HS-5 (cell line): ENCODE data around the gene SCRG1.

Source experiments
- DNase-seq: peaks from one replicate; pipeline ENCODE4 v3.0.0-alpha.2; 2012; ENCODE audit warnings: low read depth

The SCRG1 gene

DNA sequence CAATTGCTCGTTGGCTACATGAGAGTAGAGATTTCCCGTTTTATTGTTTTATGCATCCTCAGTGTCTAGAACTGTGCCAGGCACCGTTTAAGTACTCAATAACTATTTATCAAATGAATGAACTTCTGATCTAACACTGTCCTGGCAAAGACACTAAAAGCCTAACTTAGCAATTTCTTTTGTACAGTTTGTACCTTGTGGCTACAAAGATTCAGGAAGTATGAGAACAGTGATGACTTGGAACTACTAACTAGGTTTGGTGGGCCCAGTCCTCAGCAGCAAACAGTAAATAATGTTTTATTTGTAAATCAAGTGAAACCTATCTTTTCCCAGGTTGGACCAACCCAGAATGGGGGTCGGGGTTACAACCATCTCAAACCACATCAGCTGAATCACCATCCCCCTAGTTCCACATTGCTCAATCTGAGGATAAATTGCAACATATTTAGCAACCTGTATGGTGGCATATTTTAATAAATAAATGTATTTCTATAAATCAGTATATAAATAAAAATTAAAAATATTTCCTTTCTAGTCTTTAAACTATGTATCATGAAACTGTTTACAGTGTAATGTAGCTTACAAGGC, 12.3 kb upstream of the SCRG1 start:
- no peak for DNase-seq

DNA sequence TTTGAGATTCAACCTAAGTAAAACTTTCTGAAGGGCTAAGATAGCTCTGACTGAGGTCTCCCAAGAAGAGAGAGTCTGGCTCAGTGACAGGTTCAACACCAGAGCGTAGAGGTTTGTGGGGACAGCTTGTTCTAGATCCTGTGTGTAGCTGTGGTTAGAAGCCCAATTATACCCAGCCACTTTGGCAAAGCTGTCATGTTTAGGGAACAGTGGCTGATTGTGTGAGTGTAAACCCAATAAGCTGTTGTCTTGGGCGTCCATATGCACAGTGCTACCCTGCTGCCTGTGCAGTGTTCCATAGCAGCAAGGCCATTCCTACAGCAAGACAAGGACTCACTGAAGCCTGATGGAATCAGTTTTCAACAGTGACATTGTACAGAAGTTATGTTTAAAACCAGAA, 11.2 kb upstream of the SCRG1 start:
- DNase-seq, result no peak

DNA sequence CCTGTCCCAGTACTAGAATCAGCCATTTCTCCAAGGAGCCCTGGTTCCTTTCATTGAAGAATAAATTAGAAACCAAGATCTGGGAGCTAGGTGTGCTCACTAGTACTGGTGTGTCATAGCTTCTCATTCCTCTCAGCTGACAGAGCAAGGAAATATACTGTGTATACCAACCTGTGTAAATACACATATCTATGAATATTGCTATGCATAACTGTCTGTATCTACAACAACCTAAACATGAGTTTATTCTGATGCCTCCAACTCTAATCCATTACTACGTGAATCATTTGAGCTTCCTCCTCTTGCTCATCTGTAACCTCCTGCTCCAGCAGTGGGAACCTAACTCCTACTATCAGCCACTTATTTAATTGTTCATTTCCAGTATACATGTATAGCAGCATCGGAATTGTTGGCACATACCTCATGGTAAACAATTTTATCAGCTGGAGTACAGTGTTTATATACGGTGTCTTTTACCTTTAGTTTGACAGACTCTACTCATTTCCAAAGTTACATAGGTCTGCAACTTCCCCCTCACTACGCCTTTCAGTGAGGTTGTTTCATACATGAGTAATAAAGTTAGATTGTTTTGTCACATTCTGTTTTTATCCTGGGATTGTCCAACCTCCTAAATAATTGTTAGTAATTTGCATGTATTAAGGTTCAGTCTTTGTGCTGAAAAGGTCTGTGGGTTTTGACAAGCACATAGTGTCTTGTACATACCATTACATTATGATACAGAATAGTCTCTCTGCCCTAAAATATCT, 7.1 kb upstream of the SCRG1 start:
- no peak for DNase-seq

DNA sequence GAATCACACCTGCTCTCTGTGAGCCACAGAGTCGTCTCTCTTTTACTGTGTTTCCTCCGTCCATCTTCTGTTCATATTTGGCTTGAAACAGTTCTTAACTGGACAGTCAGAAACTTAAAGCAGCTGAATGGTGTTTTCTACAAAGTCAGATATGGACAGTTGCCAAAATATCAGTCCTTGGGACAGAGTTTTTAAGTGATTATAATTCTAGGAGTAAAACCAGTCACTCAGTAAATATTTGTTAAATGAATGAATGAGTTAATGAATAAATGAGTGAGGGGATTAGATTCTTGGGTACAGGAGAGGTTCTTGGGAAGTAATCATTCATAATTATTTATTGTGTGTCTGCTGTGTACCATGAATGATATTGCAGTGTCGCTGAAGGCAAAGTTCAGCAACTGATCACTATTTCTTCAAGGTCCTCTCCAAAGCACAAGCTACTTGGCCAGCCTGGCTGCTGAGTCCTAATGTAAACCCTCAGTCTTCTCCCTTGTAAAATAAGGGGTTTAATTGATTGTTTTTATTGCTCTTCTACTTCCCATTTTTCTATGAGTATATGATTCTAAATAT, 5.5 kb upstream of the SCRG1 start:
- no peak for DNase-seq

DNA sequence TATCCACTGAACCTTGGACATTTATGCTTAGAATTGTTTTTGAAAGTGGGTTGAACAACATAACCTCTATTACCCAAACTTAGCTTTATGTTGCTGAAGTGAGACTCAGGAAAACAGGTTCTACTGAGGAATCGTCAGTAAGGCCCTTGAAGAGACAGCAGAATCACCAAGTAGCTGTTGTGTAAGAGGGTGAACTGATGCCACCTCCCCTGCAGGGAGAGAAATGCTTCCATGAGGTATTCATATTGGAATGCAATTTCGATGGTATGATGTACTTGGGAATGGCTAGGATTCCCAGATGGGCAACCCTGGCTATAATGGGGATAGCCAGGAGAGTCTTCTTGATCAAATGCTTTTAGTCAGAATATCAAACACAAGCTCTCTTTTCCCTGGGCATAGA, 4.1 kb upstream of the SCRG1 start:
- DNase-seq, result no peak

DNA sequence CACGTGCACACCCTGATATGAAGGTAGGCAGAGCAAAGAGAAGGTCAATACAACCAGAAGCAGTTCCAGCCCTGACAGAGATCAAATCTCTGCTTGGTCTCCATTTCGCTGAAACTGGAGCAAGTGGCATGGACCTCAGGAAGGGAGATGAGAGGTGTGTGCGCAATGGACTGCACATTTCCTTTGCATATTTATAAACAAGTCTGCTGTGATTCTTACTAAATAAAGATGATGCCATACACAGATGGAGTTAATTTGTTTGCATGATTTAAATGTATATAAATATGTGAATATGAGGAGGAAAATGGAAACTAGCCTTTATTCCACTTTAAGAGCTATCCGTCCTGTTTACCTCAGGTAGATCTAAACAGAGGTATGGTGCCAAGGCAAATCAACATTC, 2.1 kb upstream of the SCRG1 start:
- no peak for DNase-seq

DNA sequence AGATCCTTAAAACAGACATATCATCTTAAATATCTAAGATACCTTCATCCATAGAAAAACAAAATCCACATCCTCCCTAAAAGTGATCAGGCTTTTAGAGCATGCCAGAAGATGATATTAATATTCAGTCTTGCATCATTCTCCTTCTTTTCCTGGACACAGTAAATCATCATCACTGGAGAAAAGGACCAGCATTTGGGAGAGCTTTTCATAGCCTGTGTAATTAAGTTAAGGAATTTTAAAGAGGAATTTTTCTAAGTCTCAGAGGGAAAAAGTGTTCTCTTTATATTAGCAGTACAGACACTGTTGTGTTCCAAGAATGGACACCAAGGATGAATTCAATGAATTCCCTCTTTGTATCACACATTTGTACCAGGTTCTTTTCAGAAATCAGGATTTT, 696 bp downstream of the SCRG1 start:
- DNase-seq, result no peak

DNA sequence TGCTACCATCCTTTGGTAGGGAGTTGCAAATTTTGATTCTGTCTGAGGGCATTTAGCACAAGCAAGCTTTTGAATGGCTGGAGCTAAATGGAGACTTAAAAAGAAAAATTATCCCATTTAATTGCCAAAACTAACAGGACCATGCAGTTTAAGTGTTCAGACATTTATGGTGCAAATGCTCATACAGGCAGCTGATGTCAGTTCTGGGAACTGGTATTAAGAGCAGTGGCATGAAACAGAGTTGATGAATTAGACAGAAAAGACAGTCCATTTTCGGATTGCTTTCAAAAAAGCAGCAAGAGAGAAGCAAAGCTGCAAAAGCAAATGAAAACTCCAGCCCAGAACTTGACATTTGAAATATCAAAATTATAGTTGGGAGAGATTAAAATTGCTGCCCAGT, 1.3 kb downstream of the SCRG1 start:
- no peak for DNase-seq

DNA sequence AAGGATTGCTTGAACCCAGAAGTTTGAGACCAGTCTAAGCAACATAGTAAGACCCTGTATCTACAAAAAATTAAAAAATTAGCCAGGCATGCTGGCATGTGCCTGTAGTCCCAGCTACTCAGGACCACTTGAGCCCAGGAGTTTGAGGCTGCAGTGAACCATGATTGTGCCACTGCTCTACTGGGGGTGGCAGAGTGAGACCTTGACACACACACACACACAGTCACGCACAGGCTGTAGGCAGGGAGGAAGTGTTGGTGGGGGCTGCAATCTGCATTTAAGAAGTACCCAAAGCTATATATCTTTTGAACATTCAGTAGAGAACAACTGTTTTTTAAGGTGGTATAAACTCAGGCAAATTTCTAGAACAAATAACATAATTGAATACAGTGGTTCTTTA, 7.2 kb downstream of the SCRG1 start:
- no peak for DNase-seq

DNA sequence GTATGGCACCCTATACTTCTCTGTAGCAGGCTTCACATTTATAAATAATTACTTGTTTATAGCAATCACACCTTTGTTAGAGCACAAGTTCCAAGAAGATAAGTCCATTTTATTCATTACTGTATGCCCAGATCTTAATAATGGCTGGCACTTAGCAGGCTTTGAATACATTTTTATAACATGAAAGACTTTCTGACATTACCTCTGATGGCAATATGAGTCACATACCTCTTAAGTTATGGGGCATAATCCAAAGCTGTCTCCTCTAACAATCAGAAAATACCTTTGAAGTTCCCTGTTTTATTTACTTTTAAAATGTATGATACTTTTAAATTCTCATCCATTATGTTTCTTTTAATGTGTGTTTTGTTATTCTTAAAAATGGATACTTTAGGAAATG, 12.2 kb downstream of the SCRG1 start:
- no peak for DNase-seq

DNA sequence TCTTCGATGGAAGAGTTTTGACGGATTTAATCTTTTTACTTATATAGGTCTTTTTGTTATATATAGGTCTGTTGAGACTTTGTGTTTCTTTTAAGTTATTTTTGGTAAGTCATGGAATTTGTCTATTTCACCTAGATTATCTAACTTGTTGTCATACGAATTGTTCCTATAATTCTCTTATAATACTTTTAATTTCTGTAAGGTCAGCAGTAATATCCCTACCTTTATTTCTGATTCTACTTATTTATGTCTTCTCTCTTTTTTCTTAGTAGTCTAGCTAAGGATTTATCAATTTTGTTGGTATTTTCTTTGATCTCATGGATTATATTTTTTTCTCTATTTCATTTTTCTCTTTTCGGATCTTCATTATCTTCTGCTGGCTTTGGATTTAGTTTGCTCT, 16.6 kb downstream of the SCRG1 start:
- no peak for DNase-seq

DNA sequence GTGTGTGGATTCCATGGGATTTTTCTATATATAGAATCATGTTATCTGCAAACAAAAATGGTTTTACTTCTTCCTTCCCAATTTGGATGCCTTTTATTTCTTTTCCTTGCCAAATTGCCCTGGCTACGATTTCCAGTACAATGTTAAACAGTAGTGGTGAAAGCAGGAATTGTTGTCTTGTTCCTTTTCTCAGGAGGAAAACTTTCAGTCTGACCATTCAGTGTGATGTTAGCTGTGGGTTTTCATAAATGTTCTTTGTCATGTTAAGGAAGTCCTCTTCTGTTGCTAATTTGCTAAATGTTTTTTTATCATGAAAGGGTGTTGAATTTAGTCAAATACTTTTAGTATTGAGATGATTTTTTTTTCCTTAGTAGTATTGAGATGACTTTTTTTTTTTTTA, 17.3 kb downstream of the SCRG1 start:
- DNase-seq, result no peak

DNA sequence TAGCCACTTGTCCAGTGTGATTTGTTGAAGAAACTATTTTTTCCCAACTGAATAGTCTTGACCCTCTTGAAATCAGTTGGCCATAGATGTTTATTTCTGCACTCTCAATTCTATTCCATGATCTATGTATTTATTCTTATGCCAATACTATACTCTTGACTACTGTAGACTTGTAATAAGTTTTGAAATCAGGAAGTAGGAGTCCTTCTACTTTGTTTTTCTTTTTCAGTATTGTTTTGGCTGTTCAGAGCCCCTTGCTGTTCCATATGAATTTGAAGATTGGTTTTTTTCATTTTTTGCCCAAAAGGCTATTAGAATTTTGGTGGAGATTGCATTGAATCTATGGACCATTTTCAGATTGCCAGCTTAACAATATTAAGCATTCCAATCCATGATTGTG, 17.9 kb downstream of the SCRG1 start:
- no peak for DNase-seq

DNA sequence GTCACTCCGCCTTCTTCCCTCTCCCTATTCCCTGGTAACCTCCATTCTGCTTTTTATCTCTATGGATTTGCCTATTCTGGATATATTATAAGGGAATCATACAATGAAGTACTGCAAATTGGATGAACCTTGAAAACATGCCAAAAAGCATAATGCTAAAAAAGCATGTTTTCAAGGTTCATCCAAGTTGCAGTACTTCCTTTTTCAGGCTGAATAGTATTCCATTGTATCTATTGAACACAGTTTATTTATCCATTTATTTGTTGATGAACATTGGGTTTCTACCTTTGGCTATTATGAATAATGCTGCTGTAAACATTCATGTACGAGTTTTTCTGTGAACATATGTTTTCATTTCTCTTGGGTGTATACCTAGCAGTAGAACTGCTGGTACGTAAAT, 19.0 kb downstream of the SCRG1 start:
- no peak for DNase-seq

DNA sequence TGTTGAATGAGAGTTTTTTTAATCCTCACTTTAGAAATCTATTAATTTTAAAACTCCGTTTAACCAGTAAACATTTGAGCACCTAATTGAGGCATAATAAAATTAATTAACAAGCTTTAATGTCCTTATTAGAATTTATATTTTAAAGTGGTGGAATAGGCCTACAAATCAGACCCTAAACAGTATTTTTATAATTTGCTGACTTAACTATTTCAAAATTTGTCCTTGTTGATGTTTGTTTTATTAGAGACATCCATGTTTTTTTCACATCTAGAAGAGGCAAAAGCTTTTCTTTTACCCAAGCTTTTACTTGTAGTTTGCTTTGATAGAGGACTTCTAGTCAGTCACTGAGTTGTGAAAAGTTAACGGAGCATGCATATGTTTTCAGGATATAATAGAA, 24.3 kb downstream of the SCRG1 start:
- DNase-seq, result no peak

DNA sequence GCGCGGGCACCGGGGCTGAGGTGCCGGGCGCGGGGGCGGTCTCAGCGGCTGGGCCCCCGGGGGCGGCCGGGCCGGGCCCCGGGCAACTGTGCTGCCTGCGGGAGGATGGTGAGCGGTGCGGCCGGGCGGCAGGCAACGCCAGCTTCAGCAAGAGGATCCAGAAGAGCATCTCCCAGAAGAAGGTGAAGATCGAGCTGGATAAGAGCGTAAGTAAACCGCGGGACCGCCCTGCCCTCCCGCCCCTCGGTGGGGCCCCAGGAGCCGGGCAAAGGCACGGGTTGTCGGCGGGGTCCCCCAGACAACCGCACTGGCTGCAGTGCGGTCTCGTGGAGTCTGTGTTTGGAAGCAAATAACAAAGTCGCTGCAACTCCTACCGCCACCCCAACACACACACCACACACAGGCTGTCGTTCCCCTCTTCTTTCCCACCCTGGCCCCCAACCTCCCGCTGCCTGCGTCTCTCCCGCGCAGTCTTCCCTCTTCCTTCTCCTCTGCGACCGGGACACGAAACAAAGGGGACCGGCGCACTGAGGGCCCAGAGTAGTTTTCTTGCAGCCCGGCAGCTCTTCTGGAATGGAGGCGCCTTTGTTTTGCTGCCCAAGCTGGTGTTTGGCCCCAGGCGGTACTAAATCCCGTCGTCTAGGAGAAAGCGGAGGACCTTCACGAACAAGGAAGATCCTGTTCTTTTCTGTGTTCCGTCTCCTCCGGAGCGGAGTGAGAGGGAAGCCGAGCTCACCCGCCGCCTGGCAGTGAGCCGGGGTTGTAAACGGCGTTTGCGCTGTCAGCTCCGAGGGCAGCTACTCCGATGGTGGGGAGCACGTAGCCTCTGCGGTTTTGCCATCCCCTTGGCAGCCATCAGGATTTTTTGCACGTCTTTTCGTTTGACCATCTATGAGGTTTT, 27.4 kb downstream of the SCRG1 start:
- peak; percentile 51 for DNase-seq

DNA sequence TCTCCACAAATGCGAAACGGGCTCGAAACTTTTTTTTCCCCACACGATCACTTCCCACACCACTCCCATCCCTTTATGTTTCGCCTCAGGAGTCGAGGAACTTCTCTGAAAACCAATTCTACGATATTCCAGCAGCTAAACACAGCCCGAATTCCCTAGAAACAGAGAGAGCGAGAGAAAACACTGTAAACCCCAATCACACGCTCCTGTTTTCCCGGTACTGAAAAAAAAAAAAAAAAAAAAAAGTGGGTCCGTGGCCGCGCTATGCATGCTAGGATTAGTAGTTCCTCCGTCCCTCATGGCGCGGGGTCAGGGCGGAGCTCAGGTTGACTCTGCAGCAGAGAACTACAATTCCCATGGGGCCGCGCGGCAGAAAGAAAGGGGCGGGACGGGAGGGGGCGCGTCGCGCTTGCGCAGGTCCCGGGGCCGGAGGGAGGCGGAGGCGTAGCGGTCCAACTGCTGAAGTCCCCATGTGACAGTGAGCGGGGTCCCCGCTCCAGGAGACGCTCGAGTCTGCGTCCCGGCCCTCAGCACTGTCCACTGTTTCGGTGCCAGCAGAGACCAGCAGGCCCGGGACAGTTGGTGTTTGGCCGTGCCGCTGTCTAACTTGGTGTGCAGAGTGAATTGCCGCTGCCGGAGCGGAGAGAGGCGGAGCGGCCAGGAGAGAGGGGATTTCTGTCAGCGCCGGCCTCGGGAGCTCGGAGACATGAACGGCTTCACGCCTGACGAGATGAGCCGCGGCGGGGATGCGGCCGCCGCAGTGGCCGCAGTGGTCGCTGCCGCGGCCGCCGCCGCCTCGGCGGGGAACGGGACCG, 28.2 kb downstream of the SCRG1 start, which contains the start of gene SAP30:
Gene SAP30, plus strand, starts transcription at position 478 of the 815 bp plus-strand sequence. Its CDS starts 229 bp downstream, at position 707.
- DNase-seq, result peak; percentile 87

DNA sequence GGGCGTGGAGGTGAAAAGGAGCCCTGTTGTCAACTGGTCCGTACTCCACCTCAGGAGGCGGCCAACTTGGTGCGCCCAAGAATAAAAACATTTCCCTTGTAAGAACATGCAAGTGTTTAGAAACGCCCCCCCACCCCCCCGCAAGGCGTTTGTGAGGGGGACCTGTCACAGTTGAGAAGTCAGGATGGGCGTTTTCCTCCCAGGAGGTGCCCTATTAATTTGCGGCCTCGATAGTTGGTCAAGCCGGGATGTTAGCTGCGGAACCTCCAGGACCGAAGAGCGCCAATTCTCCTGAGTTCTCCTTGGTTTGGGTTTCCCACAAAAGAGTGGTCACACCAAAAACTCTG, 28.8 kb downstream of the SCRG1 start:
- DNase-seq, result no peak

DNA sequence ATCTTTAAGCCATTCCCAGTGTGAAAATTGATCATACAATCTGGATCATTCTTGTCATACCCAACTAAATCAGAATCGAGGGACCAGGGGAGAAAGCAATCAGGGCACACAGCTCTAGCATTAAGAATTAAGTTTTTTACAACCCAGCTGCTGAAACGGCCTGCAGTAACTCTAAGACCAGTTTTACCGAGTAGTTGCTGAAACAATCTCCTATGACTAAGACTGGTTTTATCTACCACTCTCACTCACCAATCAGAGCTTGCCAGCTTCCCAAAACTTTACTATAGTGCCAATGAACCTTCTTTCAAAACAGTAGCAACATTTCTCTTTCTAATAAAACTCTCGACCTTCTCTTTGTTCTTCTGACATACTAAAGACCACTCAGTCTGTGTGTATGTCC, 31.0 kb downstream of the SCRG1 start:
- DNase-seq, result no peak

DNA sequence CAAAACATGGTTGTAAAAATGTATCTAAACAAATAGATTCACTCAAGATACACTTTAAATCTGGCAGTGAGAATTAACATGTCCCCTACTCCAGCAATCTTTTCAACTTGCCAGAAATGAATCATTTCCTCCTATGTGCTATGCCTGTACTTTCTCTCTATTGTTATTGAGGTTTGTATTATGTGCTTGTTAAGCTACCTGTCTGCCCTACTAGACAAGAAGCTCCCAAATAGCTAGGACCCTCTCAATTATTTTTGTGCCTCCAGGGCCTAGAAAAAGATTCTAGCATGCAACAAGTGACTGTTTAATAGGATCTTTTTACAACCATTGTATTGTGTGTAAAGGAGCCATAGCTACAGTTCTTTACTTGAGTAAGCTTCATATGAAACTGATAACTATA, 31.6 kb downstream of the SCRG1 start:
- DNase-seq, result no peak

DNA sequence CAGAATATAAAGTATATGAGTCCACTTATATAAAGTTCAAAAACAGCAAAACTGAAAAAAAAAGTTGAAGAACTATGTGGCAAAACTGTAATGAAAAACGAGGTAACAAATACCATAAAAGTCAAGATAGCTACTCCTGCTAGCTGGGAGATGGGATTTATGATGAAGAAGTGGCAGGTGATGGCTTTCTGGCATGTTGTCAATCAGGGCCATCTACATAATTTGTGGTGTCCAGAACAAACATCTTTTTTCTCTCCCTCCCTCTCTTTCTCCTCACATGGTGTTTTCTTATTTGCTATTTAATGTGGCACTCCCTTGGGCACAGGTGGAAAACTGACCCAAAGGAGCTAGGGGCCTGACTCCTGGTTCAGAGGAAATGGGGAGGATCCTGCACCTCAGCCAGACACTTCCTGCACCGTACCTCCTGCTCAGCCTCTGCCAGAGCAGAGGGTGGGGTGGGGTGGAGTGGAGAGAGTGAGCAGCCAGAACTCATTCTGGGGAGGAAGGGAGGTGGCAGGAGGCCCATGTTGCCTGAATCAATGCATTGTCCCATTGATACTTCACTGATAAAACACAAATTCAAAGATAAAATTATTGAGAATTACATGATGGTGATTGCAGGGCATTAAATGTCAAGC, 33.4 kb downstream of the SCRG1 start:
- no peak for DNase-seq
